HEK293 (cell line): ENCODE measurements around the gene EZH1.

ENCODE experiments used
- CTCF ChIA-PET: fragments of 350-600 bp; formaldehyde crosslinking; extraction: SDS; loops from one replicate; lab custom pipeline; 2021; ENCODE audit warnings: antibody characterized with exemption; lab: Yijun Ruan, JAX
- POLR2A ChIA-PET: fragments of 300-600 bp; formaldehyde crosslinking; extraction: SDS; loops from one replicate; lab custom pipeline; 2020; ENCODE audit warnings: antibody characterized with exemption, inconsistent platforms; lab: Yijun Ruan, JAX
- H3K27ac ChIP-seq: fragments of 200-500 bp; sonication (Bioruptor generic); 2 replicates; pipeline ENCODE4 v1.5.1; 2014; ENCODE audit warnings: low read depth, low read length, control low read depth, inconsistent platforms; ENCODE audit errors: extremely low read depth
- H3K36me3 ChIP-seq, 2 experiments: fragments of 200-500 bp in 1 of 2; sonication (Bioruptor generic) in 1 of 2; 1 replicate in 1 of 2; 2 replicates in 1 of 2; pipeline ENCODE4 v1.5.1; 2014 to 2017; ENCODE audit warnings: inconsistent platforms in 2 of 2, low read length in 2 of 2; ENCODE audit not compliant: control insufficient read depth in 2 of 2, insufficient read depth in 1 of 2
- H3K4me1 ChIP-seq: fragments of 200-500 bp; sonication (Bioruptor generic); 2 replicates; pipeline ENCODE4 v1.5.1; 2014; ENCODE audit warnings: mild to moderate bottlenecking, low read length, inconsistent platforms; ENCODE audit not compliant: control insufficient read depth, insufficient read depth
- H3K4me3 ChIP-seq: 2 replicates; pipeline ENCODE4 v1.5.1; 2011; ENCODE audit warnings: low read depth, mild to moderate bottlenecking, control low read depth, low read length, moderate library complexity
- H3K9me3 ChIP-seq: fragments of 200-500 bp; sonication (Bioruptor generic); 2 replicates; pipeline ENCODE4 v1.5.1; 2014; ENCODE audit warnings: low read depth, low read length, inconsistent platforms; ENCODE audit not compliant: control insufficient read depth, insufficient read depth
- IKZF3 ChIP-seq: fragments of 450-650 bp; IDR thresholded peaks from 2 replicates; pipeline ENCODE4 v1.5.0; 2018; ENCODE audit warnings: missing biosample characterization, mild to moderate bottlenecking, missing genetic modification characterization, moderate library complexity
- KLF8 ChIP-seq: fragments of 450-650 bp; formaldehyde crosslinking; IDR thresholded peaks from 2 replicates; pipeline ENCODE4 v1.5.1; 2016; ENCODE audit warnings: missing biosample characterization, missing genetic modification characterization
- OSR2 ChIP-seq: fragments of 450-650 bp; formaldehyde crosslinking; IDR thresholded peaks from 2 replicates; pipeline ENCODE4 v1.5.1; 2016; ENCODE audit warnings: missing biosample characterization, missing genetic modification characterization
- PRDM1 ChIP-seq: fragments of 450-650 bp; formaldehyde crosslinking; IDR thresholded peaks from 2 replicates; pipeline ENCODE4; 2016; ENCODE audit warnings: missing biosample characterization, missing genetic modification characterization
- TRIM28 ChIP-seq: IDR thresholded peaks from 2 replicates; pipeline ENCODE4 v1.6.1; 2011; ENCODE audit warnings: low read length, control low read depth, borderline replicate concordance
- ZBTB17 ChIP-seq: fragments of 450-650 bp; formaldehyde crosslinking; IDR thresholded peaks from 2 replicates; pipeline ENCODE4 v1.5.1; 2016; ENCODE audit warnings: missing biosample characterization, missing genetic modification characterization
- ZEB2 ChIP-seq: fragments of 450-650 bp; formaldehyde crosslinking; IDR thresholded peaks from 2 replicates; pipeline ENCODE4 v1.5.1; 2016; ENCODE audit warnings: missing biosample characterization, missing genetic modification characterization
- ZNF114 ChIP-seq: fragments of 450-650 bp; formaldehyde crosslinking; IDR thresholded peaks from 2 replicates; pipeline ENCODE4 v1.5.0; 2017; ENCODE audit warnings: missing biosample characterization, missing genetic modification characterization
- ZNF121 ChIP-seq: fragments of 450-650 bp; formaldehyde crosslinking; IDR thresholded peaks from 2 replicates; pipeline ENCODE4 v1.5.1; 2016; ENCODE audit warnings: missing biosample characterization, missing genetic modification characterization
- ZNF23 ChIP-seq: fragments of 450-650 bp; formaldehyde crosslinking; IDR thresholded peaks from 2 replicates; pipeline ENCODE4 v1.5.1; 2016; ENCODE audit warnings: missing biosample characterization, missing genetic modification characterization, borderline replicate concordance
- ZNF335 ChIP-seq: fragments of 450-650 bp; formaldehyde crosslinking; conservative IDR thresholded peaks from 2 replicates; pipeline ENCODE4 v1.5.1; 2016; ENCODE audit warnings: missing biosample characterization, missing genetic modification characterization
- ZNF366 ChIP-seq: fragments of 450-650 bp; formaldehyde crosslinking; conservative IDR thresholded peaks from 2 replicates; pipeline ENCODE4 v1.5.1; 2016; ENCODE audit warnings: missing biosample characterization, missing genetic modification characterization
- ZNF48 ChIP-seq: fragments of 450-650 bp; formaldehyde crosslinking; IDR thresholded peaks from 2 replicates; pipeline ENCODE4 v1.5.1; 2016; ENCODE audit warnings: missing biosample characterization, missing genetic modification characterization
- ZNF558 ChIP-seq: fragments of 450-650 bp; formaldehyde crosslinking; IDR thresholded peaks from 2 replicates; pipeline ENCODE4 v1.5.1; 2016; ENCODE audit warnings: missing biosample characterization, missing genetic modification characterization
- ZNF571 ChIP-seq: fragments of 450-650 bp; formaldehyde crosslinking; IDR thresholded peaks from 2 replicates; pipeline ENCODE4 v1.5.0; 2017; ENCODE audit warnings: missing biosample characterization, missing genetic modification characterization
- ZNF596 ChIP-seq: fragments of 450-650 bp; IDR thresholded peaks from 2 replicates; pipeline ENCODE4 v1.5.0; 2018; ENCODE audit warnings: missing biosample characterization, mild to moderate bottlenecking, missing genetic modification characterization, moderate library complexity
- ZNF624 ChIP-seq: fragments of 450-650 bp; formaldehyde crosslinking; IDR thresholded peaks from 2 replicates; pipeline ENCODE4 v1.5.1; 2017; ENCODE audit warnings: missing biosample characterization, missing genetic modification characterization
- ZNF626 ChIP-seq: fragments of 450-650 bp; sonication (Bioruptor Pico); formaldehyde crosslinking; IDR thresholded peaks from 2 replicates; pipeline ENCODE4 v1.5.1; 2018; ENCODE audit warnings: missing biosample characterization, missing genetic modification characterization, inconsistent platforms
- ZNF664 ChIP-seq: fragments of 450-650 bp; formaldehyde crosslinking; IDR thresholded peaks from 2 replicates; pipeline ENCODE4 v1.5.1; 2016; ENCODE audit warnings: missing biosample characterization, missing genetic modification characterization
- ZNF707 ChIP-seq: fragments of 450-650 bp; formaldehyde crosslinking; IDR thresholded peaks from 2 replicates; pipeline ENCODE4 v1.5.1; 2016; ENCODE audit warnings: missing biosample characterization, missing genetic modification characterization
- TF ChIP-seq, protein P1 (sequence below): fragments of 450-650 bp; formaldehyde crosslinking; IDR thresholded peaks from 2 replicates; pipeline ENCODE4 v1.5.1; 2016; ENCODE audit warnings: missing biosample characterization, missing genetic modification characterization
- TF ChIP-seq, protein P2 (sequence below): fragments of 450-650 bp; formaldehyde crosslinking; IDR thresholded peaks from 2 replicates; pipeline ENCODE4 v1.5.1; 2017; ENCODE audit warnings: missing biosample characterization, missing genetic modification characterization
- TF ChIP-seq, protein P3 (sequence below): fragments of 450-650 bp; formaldehyde crosslinking; IDR thresholded peaks from 2 replicates; pipeline ENCODE4 v1.5.1; 2016; ENCODE audit warnings: missing biosample characterization, missing genetic modification characterization

EZH1 gene

DNA sequence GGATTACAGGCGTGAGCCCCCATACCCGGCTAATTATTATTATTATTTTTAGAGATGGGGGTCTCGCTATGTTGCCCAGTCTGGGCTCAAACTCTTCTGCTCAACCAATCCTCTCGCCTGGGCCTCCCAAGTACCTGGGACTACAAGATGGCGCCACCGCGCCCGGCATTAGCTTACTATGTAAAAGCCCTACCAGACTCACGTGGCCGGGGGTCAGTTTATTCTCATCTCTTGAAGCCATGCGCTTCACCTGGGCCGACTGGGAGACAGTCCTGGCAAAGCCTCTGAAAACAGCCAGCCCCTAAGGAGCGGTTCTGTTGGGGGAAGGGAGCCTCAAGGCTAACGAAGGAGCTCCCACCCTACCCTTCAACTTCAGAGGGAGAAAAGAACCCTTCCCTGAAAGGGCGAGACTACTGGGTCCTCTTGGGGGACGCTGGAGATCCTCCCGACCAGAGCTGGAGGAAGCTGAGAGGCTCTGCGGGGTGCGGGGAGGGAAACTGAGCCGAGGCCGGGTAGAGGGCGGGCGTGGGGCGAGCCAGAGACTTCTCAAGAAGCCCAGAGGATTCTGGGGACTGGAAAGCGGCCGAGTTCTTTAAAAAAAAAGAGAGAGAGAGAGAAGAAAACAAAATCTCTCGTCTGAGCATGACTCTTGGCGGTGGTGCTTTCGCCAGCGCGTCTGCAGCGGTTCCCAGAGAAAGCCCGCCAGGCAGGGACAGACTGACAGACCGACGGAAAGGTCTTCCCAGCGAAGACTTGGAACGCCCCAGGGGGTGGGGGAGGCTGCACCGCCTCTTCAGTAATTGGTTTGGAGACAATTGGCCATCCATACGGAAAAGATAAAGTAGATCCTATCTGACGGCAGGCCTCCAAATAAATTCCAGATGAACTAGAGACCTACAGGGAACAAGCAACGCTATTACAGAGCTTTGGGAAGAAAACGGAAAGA, 91.4 kb downstream of the EZH1 start:
- POLR2A ChIA-PET, result interaction anchor here (1.3 kb wide), 1 partner anchor 30 kb away, joined by 4 read pairs; no protein-coding TSS in a partner anchor

DNA sequence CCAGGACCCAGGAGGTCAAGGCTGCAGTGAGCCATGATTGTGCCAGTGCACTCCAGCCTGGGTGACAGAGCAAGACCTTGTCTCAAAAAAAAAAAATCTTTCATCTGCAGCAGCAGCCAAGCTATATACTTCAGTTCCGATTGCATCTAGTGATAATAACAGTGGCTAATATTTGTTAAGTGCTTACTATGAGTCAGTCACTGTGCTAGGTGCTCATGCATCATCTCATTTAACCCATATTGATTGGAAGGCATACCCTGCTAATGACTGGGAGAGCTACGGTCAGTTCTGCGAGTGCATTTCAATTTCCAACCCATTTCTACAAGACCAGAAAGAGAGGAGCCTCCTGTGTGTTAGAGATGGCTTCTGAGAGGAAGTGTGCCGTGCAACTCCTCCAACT, 93.4 kb downstream of the EZH1 start:
- CTCF ChIA-PET, result interaction anchor here (0.8 to 1.2 kb wide), 2 partner anchors 33 to 53 kb away, joined by 3 to 4 read pairs; no protein-coding TSS in a partner anchor
- H3K4me1 ChIP-seq, result peaks cover 3% of the 10 kb centered on the region; the same call in 1 of the 2 replicates
- POLR2A ChIA-PET, result interaction anchor here (0.6 kb wide), 1 partner anchor 222 kb away, joined by 4 read pairs; no protein-coding TSS in a partner anchor

More for the DNA sequence above, 91.4 kb downstream of the EZH1 start:
- CTCF ChIA-PET, result interaction anchor here (0.5 to 0.6 kb wide), 2 partner anchors 28 to 129 kb away, joined by 3 read pairs; no protein-coding TSS in a partner anchor
- Histone ChIP-seq H3K4me3 (no peak overlapping the region), H3K4me1 (peaks cover 3% of the 10 kb centered on the region; the same call in 1 of the 2 replicates), H3K36me3 (no peaks in the 10 kb centered on the region), H3K9me3 (no peaks in the 10 kb centered on the region)
- TF ChIP-seq TRIM28 (peak; percentile 14; the same call in 1 of the 2 replicates), ZNF707 (no peak), IKZF3 (tag by site-specific recombination) (peak; percentile 48; the same call in 1 of the 2 replicates), ZNF23 (tag by site-specific recombination) (no peak), ZNF626 (tag by site-specific recombination) (no peak), ZEB2 (tag by site-specific recombination) (no peak), ZNF558 (tag by site-specific recombination) (no peak), KLF8 (tag by site-specific recombination) (no peak), ZNF121 (peak; percentile 90), ZNF571 (tag by site-specific recombination) (no peak), ZNF596 (no peak), ZNF624 (tag by site-specific recombination) (no peak), ZBTB17 (tag by site-specific recombination) (peak; percentile 28; the same call in 1 of the 2 replicates), PRDM1 (0 out of 2 replicates have a peak, but pooled peaks have one; percentile 8), ZNF366 (tag by site-specific recombination) (no peak), ZNF114 (tag by site-specific recombination) (no peak), ZNF335 (tag by site-specific recombination) (peak; percentile 60; the same call in 1 of the 2 replicates), OSR2 (tag by site-specific recombination) (no peak)
- TF ChIP-seq, protein P1, sequence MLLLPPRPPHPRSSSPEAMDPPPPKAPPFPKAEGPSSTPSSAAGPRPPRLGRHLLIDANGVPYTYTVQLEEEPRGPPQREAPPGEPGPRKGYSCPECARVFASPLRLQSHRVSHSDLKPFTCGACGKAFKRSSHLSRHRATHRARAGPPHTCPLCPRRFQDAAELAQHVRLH, result no peak
- TF ChIP-seq, protein P2, sequence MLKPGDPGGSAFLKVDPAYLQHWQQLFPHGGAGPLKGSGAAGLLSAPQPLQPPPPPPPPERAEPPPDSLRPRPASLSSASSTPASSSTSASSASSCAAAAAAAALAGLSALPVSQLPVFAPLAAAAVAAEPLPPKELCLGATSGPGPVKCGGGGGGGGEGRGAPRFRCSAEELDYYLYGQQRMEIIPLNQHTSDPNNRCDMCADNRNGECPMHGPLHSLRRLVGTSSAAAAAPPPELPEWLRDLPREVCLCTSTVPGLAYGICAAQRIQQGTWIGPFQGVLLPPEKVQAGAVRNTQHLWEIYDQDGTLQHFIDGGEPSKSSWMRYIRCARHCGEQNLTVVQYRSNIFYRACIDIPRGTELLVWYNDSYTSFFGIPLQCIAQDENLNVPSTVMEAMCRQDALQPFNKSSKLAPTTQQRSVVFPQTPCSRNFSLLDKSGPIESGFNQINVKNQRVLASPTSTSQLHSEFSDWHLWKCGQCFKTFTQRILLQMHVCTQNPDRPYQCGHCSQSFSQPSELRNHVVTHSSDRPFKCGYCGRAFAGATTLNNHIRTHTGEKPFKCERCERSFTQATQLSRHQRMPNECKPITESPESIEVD (tag by site-specific recombination), result no peak
- TF ChIP-seq, protein P3, sequence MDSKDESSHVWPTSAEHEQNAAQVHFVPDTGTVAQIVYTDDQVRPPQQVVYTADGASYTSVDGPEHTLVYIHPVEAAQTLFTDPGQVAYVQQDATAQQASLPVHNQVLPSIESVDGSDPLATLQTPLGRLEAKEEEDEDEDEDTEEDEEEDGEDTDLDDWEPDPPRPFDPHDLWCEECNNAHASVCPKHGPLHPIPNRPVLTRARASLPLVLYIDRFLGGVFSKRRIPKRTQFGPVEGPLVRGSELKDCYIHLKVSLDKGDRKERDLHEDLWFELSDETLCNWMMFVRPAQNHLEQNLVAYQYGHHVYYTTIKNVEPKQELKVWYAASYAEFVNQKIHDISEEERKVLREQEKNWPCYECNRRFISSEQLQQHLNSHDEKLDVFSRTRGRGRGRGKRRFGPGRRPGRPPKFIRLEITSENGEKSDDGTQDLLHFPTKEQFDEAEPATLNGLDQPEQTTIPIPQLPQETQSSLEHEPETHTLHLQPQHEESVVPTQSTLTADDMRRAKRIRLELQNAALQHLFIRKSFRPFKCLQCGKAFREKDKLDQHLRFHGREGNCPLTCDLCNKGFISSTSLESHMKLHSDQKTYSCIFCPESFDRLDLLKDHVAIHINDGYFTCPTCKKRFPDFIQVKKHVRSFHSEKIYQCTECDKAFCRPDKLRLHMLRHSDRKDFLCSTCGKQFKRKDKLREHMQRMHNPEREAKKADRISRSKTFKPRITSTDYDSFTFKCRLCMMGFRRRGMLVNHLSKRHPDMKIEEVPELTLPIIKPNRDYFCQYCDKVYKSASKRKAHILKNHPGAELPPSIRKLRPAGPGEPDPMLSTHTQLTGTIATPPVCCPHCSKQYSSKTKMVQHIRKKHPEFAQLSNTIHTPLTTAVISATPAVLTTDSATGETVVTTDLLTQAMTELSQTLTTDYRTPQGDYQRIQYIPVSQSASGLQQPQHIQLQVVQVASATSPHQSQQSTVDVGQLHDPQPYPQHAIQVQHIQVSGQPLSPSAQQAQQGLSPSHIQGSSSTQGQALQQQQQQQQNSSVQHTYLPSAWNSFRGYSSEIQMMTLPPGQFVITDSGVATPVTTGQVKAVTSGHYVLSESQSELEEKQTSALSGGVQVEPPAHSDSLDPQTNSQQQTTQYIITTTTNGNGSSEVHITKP (tag by site-specific recombination), result peak; percentile 79
- TF ChIP-seq, all 188 proteins: peak for 7
- no peak overlapping the region; the same call in 1 of the 2 replicates for H3K27ac ChIP-seq

More for the DNA sequence above, 93.4 kb downstream of the EZH1 start:
- Histone ChIP-seq H3K27ac (no peak overlapping the region), H3K9me3 (no peaks in the 10 kb centered on the region), H3K36me3 (no peaks in the 10 kb centered on the region), H3K4me3 (no peak overlapping the region)
- TF ChIP-seq ZNF48, result no peak
- peak; percentile 86 for TF ChIP-seq ZNF664 (tag by site-specific recombination)
- TF ChIP-seq, all 188 proteins: peak for 1
